Lower leg skin (tissue), 3 donors: ENCODE measurements around the gene ERC2.

Source experiments
- CTCF ChIP-seq, 3 donors: fragments of 450-650 bp; IDR thresholded peaks; one replicate each; pipeline ENCODE4 v1.5.1; 2016; ENCODE audit warnings: antibody characterized with exemption in 3 of 3, mild to moderate bottlenecking in 3 of 3, moderate library complexity in 2 of 3
- POLR2A ChIP-seq, 2 donors: fragments of 450-650 bp; IDR thresholded peaks; one replicate each; pipeline ENCODE4 v1.6.1; 2016 to 2017; ENCODE audit warnings: antibody characterized with exemption in 2 of 2, mild to moderate bottlenecking in 1 of 2, moderate library complexity in 1 of 2

- TF ChIP-seq CTCF (IDR thresholded peaks at IDR 0.05) (no peak), POLR2A (IDR thresholded peaks at IDR 0.05) (no peak)
Observed at GRCh38 chr3:55974421-55975165, 493.7 kb downstream of the ERC2 start.
